Pancreas (tissue), 10 donors: ENCODE measurements around the gene STOML2. TPM values are rescaled to one million over a fixed set of nuclear protein-coding genes. Genes with fewer than 3 reads are reported as not detected.

ENCODE experiments used
- ATAC-seq, 4 donors: fragments of 200-7000 bp; cut with Tn5 transposase; one replicate each; pipeline versions ENCODE4 v1.8.0 to v1.9.1; 2020; ENCODE audit warnings: mild to moderate bottlenecking in 4 of 4, moderate library complexity in 4 of 4
- DNase-seq, 6 donors: peaks; one replicate each; pipeline ENCODE4 v3.0.0-alpha.2; 2020
- FAIRE-seq: peaks from 2 replicates; lab custom pipeline; 2012; peaks lifted over from hg19 to GRCh38; lab: Jason Lieb, UNC
- H3K27ac ChIP-seq, 4 donors: fragments of 200-600 bp; sonication (generic); 1 replicate in 3 of 4; 2 replicates in 1 of 4; pipeline versions ENCODE4 v1.5.0 to v1.8.0; 2020
- H3K27me3 ChIP-seq, 4 donors: fragments of 200-600 bp; one replicate each; pipeline ENCODE4 v1.8.0; 2021
- H3K36me3 ChIP-seq, 3 donors: fragments of 200-600 bp; sonication (generic) in 1 of 3; one replicate each; pipeline versions ENCODE4 v1.5.0 to v1.8.0; 2020 to 2021
- H3K4me1 ChIP-seq, 3 donors: fragments of 200-600 bp; one replicate each; pipeline ENCODE4 v1.8.0; 2021
- H3K4me3 ChIP-seq, 4 donors: fragments of 200-600 bp; sonication (generic) in 2 of 4; one replicate each; pipeline versions ENCODE4 v1.5.0 to v1.8.0; 2020 to 2021
- H3K9me3 ChIP-seq, 4 donors: fragments of 200-600 bp; one replicate each; pipeline ENCODE4 v1.8.0; 2021
- WGBS, 2 donors: extraction: QIAGEN DNeasy Blood & Tissue Kit; methylation state at CpG; one replicate each; pipeline ENCODE4 v1.1.7; 2013; 5-methylcytosine and 5-hydroxymethylcytosine counted together
- intact Hi-C, 3 donors: fragments of 100-400 bp; cut with DNase I; formaldehyde crosslinking; loops; one replicate each; pipeline versions ENCODE4 v1.11.1 to v1.14.2; 2022
- polyA plus RNA-seq, 2 donors: library from polyadenylated mRNA; stranded (reverse); fragments of 200-250 nt; gene quantifications; one replicate each; pipeline ENCODE4 v1.2.3, GENCODE V29; 2013
- total RNA-seq, 6 donors: library from RNA; stranded (reverse); fragmentation: NEBNext Ultra II Directional in 4 of 6; extraction: Animal tissue kit (Norgen Biotek cat#: 25700) in 4 of 6; gene quantifications; one replicate each; pipeline versions ENCODE4 v1.2.1 to v1.2.4, GENCODE V29; 2021 to 2023
- TF ChIP-seq, protein P1 (sequence below), 4 donors: fragments of 200-600 bp; sonication (generic) in 3 of 4; IDR thresholded peaks; one replicate each; pipeline versions ENCODE4 v1.5.0 to v1.8.0; 2021; ENCODE audit warnings: antibody characterized with exemption in 4 of 4
- donor health status: healthy with polysubstance abuse.
- donor health status: DM: no; HTN: no; CAD: no; lungs with moderate emphysema.
- donor health status: DM: no; HTN: no; CAD: no.
- donor health status: control.
- donor health status: control.
- donor health status: Bipolar disorder and iron deficiency.
- donor health status: DM: yes; HTN: yes; CAD: no.
- donor health status: DM: no; HTN: no; CAD: no.
- donor health status: DM: no; HTN: no; CAD: no.
- donor health status: DM: yes; HTN: yes; CAD: no.

STOML2 gene
- total and polyA plus RNA-seq, 8 donors: 31.2 to 57.6 (median 45.1) TPM

DNA sequence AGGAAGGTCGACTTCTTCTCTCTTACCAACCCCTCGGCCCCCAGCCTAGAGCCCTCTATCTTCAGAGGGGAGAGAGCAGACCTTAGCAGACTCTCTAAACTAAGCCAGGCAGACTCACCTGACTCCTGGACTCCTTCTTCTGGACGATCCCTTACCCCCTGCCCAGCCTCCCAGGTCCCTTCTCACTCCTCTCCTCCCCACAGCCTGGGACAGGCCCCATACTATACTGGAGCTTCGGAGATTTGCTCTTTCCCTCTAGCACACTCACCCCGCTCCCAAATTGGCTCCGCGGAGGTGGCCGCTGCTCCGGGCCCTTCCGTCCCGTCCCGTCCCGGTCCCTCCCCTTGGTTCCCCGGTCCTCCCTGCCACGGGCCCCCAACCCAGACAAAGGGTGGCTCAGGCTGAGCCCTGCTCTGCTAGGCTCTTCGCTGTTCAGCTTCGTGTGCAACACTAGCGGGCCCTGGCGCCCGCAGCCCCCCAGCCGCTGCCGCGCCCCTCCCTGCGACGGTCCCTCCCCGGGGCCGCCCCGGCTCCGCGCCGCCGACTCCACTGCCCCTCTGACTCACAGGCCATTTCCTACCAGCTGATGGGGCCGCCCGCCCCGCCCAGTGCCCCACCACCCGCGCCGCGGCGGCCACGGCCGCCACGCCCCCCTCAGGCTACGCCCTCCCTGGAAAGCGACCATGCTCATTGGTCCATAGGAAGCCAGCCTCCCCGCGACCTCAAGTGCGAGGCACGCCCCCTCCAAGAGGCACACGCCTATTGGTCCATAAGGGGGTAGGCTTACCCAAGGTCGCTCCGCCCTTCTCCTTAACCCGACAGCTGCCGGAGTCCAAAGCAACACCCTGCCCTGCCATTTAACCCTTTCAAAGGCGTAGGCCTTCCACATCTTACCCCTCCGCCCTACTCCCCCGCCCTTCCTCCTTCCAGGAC lies 8.3 kb upstream of the STOML2 start:
- intact Hi-C loops: no loop called here
- Histone ChIP-seq H3K9me3 (no peaks in the 10 kb centered on the region), H3K4me1 (peaks cover 0 to 27% (median 15%) of the 10 kb centered on the region in 3 donors), H3K27ac (peak overlapping the region; percentile 47 to 72 (median 60)), H3K4me3 (peak overlapping the region; percentile 53 to 77 (median 64)), H3K36me3 (peaks cover 0 to 9% (median 0%) of the 10 kb centered on the region in 3 donors), H3K27me3 (no peaks in the 10 kb centered on the region)
- WGBS, 2 donors: 1% methylated on average over 54 to 57 of the region's 57 CpGs
- no peak for FAIRE-seq
- TF ChIP-seq, protein P1, sequence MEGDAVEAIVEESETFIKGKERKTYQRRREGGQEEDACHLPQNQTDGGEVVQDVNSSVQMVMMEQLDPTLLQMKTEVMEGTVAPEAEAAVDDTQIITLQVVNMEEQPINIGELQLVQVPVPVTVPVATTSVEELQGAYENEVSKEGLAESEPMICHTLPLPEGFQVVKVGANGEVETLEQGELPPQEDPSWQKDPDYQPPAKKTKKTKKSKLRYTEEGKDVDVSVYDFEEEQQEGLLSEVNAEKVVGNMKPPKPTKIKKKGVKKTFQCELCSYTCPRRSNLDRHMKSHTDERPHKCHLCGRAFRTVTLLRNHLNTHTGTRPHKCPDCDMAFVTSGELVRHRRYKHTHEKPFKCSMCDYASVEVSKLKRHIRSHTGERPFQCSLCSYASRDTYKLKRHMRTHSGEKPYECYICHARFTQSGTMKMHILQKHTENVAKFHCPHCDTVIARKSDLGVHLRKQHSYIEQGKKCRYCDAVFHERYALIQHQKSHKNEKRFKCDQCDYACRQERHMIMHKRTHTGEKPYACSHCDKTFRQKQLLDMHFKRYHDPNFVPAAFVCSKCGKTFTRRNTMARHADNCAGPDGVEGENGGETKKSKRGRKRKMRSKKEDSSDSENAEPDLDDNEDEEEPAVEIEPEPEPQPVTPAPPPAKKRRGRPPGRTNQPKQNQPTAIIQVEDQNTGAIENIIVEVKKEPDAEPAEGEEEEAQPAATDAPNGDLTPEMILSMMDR (IDR thresholded peaks at IDR 0.05): no peak
- peak; percentile 72 to 84 (median 78) for ATAC-seq
- DNase-seq: peak; percentile 98 to 99 (median 98)

DNA sequence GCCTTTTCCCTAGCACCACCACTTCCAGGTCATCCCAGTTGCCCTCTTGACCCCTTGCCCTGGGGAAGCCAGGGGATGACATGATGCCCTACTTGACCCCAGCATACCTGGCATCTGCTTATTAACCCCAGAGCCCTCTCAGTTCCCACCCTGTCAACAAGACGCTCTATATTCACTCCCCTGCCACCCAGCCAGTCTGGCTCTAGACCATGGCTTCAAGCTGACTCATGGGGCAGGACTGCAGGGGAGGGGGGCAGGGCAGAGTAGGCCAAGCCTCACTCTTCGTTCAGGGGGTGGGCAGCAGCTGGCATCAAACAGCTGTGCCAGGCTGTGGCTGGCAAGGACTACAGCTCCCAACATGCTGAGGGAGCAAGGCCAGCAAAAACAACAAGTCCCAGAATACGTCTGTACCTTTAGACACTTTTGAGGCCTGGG lies 7.4 kb upstream of the STOML2 start:
- no peaks in the 10 kb centered on the region for H3K27me3 ChIP-seq
- H3K27ac ChIP-seq: peak overlapping the region in 1 of 4 donors; percentile 72
- no peaks in the 10 kb centered on the region for H3K9me3 ChIP-seq
- H3K4me3 ChIP-seq: peak overlapping the region in 1 of 4 donors; percentile 77
- DNase-seq (peak in 2 of 6 donors; percentile 48 to 55), FAIRE-seq (no peak), ATAC-seq (no peak)
- intact Hi-C loops: no loop called here
- TF ChIP-seq, protein P1 (IDR thresholded peaks at IDR 0.05): no peak
- 29 to 43% methylated on average over 3 of the region's 3 CpGs for WGBS, 2 donors
- peaks cover 0 to 9% (median 0%) of the 10 kb centered on the region in 3 donors for H3K36me3 ChIP-seq
- H3K4me1 ChIP-seq: peaks cover 0 to 27% (median 15%) of the 10 kb centered on the region in 3 donors

DNA sequence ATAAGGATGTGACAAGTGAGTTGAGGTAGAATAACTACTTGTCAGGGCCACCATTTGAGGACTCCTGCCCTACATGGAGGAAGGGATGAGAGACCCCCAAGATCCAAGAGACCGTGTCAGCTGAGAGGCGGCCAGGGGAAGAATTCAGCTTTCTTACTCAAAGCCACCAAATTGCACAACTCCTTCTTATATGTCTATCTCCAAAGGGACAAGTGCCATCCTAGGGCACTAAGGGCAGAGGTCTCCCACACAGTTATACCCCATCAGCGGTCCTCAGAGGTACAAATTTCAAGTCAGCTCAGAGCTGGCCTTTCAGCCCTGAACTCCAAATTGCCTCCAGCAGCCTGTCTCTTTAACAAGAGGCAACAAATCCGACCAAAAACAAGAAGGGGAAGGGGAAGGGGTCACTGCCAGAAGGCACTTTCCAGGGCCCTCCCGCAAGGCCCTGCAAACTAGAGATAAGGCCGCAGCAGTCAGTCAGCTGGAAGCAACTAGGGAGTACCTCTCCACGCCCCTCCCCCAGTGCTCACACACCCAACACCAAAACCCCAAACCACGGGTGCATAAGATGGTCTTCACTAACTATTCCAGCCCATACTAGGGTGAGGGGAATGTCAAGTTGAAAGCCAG lies 6.1 kb upstream of the STOML2 start:
- no peak for FAIRE-seq

DNA sequence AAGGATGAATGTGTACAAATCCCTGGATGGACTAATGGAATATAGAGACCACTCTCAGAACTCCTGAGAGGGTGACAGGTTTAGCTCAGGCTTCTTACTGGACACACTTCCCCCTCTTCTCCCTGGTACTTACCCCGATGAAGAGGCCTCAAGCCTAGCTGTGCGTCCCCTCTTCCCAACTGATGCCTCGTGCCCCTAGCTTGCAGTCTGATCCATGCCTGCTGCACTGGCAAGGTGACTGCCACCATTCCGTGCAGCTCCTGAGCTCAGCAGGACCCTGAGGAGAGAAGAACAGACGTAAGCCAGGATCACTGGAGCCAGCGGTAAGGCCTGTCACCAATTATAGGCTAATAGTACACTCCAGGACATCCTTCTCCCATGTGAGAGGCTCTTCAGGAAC lies 5.5 kb upstream of the STOML2 start:
- H3K4me3 ChIP-seq: no peak overlapping the region
- DNase-seq (no peak), FAIRE-seq (no peak), ATAC-seq (no peak)
- intact Hi-C loops: no loop called here
- H3K27me3 ChIP-seq: no peaks in the 10 kb centered on the region
- H3K36me3 ChIP-seq: peaks cover 0 to 9% (median 0%) of the 10 kb centered on the region in 3 donors
- no peak overlapping the region for H3K27ac ChIP-seq
- 92% methylated on average over 6 of the region's 6 CpGs for WGBS, 2 donors
- TF ChIP-seq, protein P1 (IDR thresholded peaks at IDR 0.05): no peak
- H3K9me3 ChIP-seq: no peaks in the 10 kb centered on the region
- H3K4me1 ChIP-seq: peaks cover 0 to 16% (median 7%) of the 10 kb centered on the region in 3 donors

More for the DNA sequence above, 6.1 kb upstream of the STOML2 start:
- Histone ChIP-seq H3K4me3 (no peak overlapping the region), H3K27ac (no peak overlapping the region), H3K27me3 (no peaks in the 10 kb centered on the region), H3K9me3 (no peaks in the 10 kb centered on the region), H3K4me1 (peaks cover 0 to 18% (median 8%) of the 10 kb centered on the region in 3 donors), H3K36me3 (peaks cover 0 to 9% (median 0%) of the 10 kb centered on the region in 3 donors)
- TF ChIP-seq, protein P1 (IDR thresholded peaks at IDR 0.05): no peak
- WGBS, 2 donors: 56 to 73% methylated on average over 7 to 8 of the region's 8 CpGs
- peak in 1 of 6 donors; percentile 8 for DNase-seq
- intact Hi-C loops: no loop called here
- no peak for ATAC-seq
